ES-I3 (cell line): ENCODE measurements around the gene ANKS1B.

Source experiments
- H3K36me3 ChIP-seq: 2 replicates; pipeline ENCODE4 v1.6.1; 2013; ENCODE audit warnings: mild to moderate bottlenecking, low read length, control low read depth, moderate library complexity; ENCODE audit not compliant: insufficient read depth
- H3K4me1 ChIP-seq: 2 replicates; pipeline ENCODE4 v1.6.1; 2013; ENCODE audit warnings: mild to moderate bottlenecking, control low read depth, low read length; ENCODE audit not compliant: insufficient read depth
- H3K9ac ChIP-seq: 2 replicates; pipeline ENCODE4 v1.6.1; 2013; ENCODE audit warnings: low read depth, mild to moderate bottlenecking, low read length, moderate library complexity
- H3K9me3 ChIP-seq: 2 replicates; pipeline ENCODE4 v1.6.1; 2013; ENCODE audit warnings: mild to moderate bottlenecking, low read length, moderate library complexity; ENCODE audit not compliant: control insufficient read depth, insufficient read depth

The ANKS1B gene

DNA sequence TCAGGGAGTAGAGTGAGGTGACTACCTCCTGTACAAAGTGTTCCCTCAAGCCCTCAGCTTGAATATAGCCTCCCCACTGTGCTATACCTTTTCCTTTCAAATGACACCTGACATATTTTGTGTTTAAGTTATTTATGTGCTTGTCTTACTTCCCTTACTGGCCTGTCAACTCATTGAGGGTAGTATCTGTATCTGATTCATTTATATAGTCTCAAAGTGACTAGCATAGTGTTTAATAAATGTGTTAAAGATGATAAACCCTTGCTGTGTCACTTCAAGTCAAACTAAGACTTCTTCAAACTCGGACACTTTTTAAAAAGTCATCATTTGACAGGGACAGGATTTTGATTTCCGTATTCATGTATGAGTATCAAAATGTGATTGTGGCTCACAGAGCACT lies 1287.5 kb downstream of the ANKS1B start:
- H3K9me3 ChIP-seq, result no peaks in the 10 kb centered on the region
- H3K9ac ChIP-seq, result no peak overlapping the region
- no peaks in the 10 kb centered on the region; the same call in 1 of the 2 replicates for H3K36me3 ChIP-seq
- peaks cover 12% of the 10 kb centered on the region for H3K4me1 ChIP-seq

DNA sequence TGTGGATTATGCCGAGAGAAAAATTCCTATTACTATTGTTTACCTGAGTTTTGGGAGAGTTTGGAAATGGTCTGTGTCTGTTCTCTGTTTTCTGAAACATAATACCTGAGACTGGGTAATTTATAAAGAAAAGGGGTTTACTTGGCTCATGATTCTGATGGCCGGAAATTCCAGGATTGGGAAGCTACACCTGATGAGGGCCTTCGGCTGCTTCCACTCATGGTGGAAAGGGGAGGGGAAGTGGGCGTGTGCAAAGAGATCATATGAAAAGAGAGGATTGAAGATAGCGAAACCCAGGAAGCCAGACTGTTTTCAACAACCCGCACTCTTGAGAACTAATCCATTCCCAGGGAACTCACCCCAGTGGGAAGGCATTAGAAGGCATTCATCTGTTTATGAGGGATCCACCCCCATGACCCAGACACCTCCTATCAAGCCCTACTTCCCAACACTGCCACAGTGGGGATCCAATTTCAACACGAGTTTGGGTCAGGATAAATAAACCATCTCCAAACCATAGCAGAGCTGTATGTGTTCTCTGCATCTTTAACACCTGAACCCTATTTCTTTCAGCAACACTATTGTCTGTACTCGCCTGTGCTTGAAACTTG lies 1288.6 kb downstream of the ANKS1B start:
- H3K4me1 ChIP-seq, result peaks cover 12% of the 10 kb centered on the region
- H3K9me3 ChIP-seq, result no peaks in the 10 kb centered on the region
- no peak overlapping the region for H3K9ac ChIP-seq
- H3K36me3 ChIP-seq, result no peaks in the 10 kb centered on the region

DNA sequence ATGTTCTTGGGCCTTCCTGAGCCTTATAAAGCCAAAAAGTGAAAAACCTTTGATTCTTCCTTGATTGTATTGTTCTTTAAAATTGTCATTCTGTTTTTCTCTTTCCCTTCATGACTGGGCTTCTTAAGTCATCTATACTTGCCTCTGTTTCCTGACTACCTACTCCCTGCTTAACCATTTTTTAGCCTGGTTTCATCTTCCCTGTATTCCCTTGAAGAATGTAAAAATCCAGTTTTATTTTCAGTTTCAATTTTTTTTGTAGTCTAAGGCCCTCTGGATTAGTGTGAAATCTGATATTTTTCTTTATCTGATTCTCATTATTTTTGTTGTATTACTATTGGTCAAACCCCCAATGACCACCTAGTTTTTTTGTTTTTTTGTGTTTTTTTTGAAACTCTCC lies 1293.4 kb downstream of the ANKS1B start:
- Histone ChIP-seq H3K4me1 (peaks cover 10% of the 10 kb centered on the region), H3K9ac (no peak overlapping the region), H3K36me3 (no peaks in the 10 kb centered on the region; the same call in 1 of the 2 replicates), H3K9me3 (no peaks in the 10 kb centered on the region)

DNA sequence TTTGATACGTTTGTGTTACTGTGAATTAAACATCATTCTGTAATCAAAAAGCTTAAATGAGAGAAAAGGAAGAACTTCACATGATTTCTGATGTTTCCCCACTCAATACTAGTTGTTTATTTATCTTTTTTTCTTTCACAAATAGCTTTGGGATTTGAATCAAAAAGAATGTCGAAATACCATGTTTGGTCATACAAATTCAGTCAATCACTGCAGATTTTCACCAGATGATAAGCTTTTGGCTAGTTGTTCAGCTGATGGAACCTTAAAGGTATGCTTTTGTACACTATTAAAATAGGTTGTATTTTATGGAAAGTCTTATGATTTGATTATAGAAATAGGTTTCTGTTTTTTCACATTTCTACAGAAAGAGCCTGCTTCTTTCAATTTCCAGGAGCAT lies 1298.1 kb downstream of the ANKS1B start:
- no peak overlapping the region for H3K9ac ChIP-seq
- no peaks in the 10 kb centered on the region for H3K4me1 ChIP-seq
- no peaks in the 10 kb centered on the region for H3K9me3 ChIP-seq
- H3K36me3 ChIP-seq, result peaks cover 6% of the 10 kb centered on the region
